IMR-90 (cell line): ENCODE measurements around the gene TRIP4. TPM values are rescaled to one million over a fixed set of nuclear protein-coding genes. Genes with fewer than 3 reads are reported as not detected.

Source experiments
- ATAC-seq: fragments of 200-7000 bp; cut with Tn5 transposase; 2 replicates; pipeline ENCODE4 v1.9.1; 2020; ENCODE audit warnings: low read depth, mild to moderate bottlenecking, moderate library complexity
- BruUV-seq: library from RNA; stranded (reverse); fragments of 400-500 nt; replicated peaks from 2 replicates; lab custom pipeline; 2021; lab: Mats Ljungman, UMichigan
- CTCF ChIA-PET: fragments of 300-600 bp; formaldehyde crosslinking; extraction: SDS; loops from one replicate; lab custom pipeline; 2021; ENCODE audit warnings: antibody characterized with exemption; lab: Yijun Ruan, JAX
- POLR2A ChIA-PET: fragments of 300-600 bp; sonication (Branson Sonifier 250); formaldehyde crosslinking; loops from one replicate; lab custom pipeline; 2022; ENCODE audit warnings: antibody characterized with exemption; ENCODE audit not compliant: unreplicated experiment; lab: Charles Lee
- DNase-seq: peaks from one replicate; pipeline ENCODE4 v3.0.0; 2013
- H2AFZ ChIP-seq: replicated peaks from 2 replicates; pipeline ENCODE3; 2013; ENCODE audit warnings: low read length, mild to moderate bottlenecking; ENCODE audit not compliant: poor library complexity
- H2AK5ac ChIP-seq: 2 replicates; pipeline ENCODE4 v1.6.1; 2013; ENCODE audit warnings: low read depth, low read length, inconsistent platforms
- H2AK9ac ChIP-seq: replicated peaks from 2 replicates; pipeline ENCODE3; 2013; ENCODE audit warnings: mild to moderate bottlenecking, low read depth, low read length, moderate library complexity; ENCODE audit not compliant: poor library complexity
- H2BK120ac ChIP-seq: 2 replicates; pipeline ENCODE4 v1.6.1; 2013; ENCODE audit warnings: low read depth, low read length, inconsistent platforms
- H2BK15ac ChIP-seq: 3 replicates; pipeline ENCODE4 v1.6.1; 2013; ENCODE audit warnings: low read depth, low read length, inconsistent platforms
- H2BK20ac ChIP-seq: 2 replicates; pipeline ENCODE4 v1.6.1; 2013; ENCODE audit warnings: low read depth, mild to moderate bottlenecking, inconsistent platforms, low read length, moderate library complexity
- H2BK5ac ChIP-seq: 2 replicates; pipeline ENCODE4 v1.6.1; 2013; ENCODE audit warnings: mild to moderate bottlenecking, low read depth, low read length, inconsistent platforms; ENCODE audit not compliant: poor library complexity, severe bottlenecking
- H3K14ac ChIP-seq: replicated peaks from 2 replicates; pipeline ENCODE4 v1.6.1; 2013; ENCODE audit warnings: low read depth, low read length, inconsistent platforms
- H3K18ac ChIP-seq: 2 replicates; pipeline ENCODE4 v1.6.1; 2013; ENCODE audit warnings: low read depth, low read length, control low read depth
- H3K23ac ChIP-seq: 2 replicates; pipeline ENCODE4 v1.6.1; 2013; ENCODE audit warnings: low read depth, low read length, inconsistent platforms
- H3K27ac ChIP-seq: 2 replicates; pipeline ENCODE4 v1.5.1; 2013; ENCODE audit warnings: mild to moderate bottlenecking, control low read depth, low read length; ENCODE audit not compliant: insufficient read depth
- H3K27me3 ChIP-seq: 2 replicates; pipeline ENCODE4 v1.6.1; 2013; ENCODE audit warnings: low read length; ENCODE audit not compliant: control insufficient read depth, insufficient read depth
- H3K36me3 ChIP-seq: 2 replicates; pipeline ENCODE4 v1.6.1; 2013; ENCODE audit warnings: low read length, mixed read lengths; ENCODE audit not compliant: control insufficient read depth, insufficient read depth
- H3K4ac ChIP-seq: 2 replicates; pipeline ENCODE4 v1.6.1; 2013; ENCODE audit warnings: low read depth, low read length, inconsistent platforms
- H3K4me1 ChIP-seq: 2 replicates; pipeline ENCODE4 v1.6.1; 2013; ENCODE audit warnings: low read length, mixed read lengths; ENCODE audit not compliant: control insufficient read depth, insufficient read depth
- H3K4me2 ChIP-seq: 2 replicates; pipeline ENCODE4 v1.6.1; 2013; ENCODE audit warnings: low read depth, mild to moderate bottlenecking, control low read depth, low read length, moderate library complexity
- H3K4me3 ChIP-seq: 2 replicates; pipeline ENCODE4 v1.5.1; 2013; ENCODE audit warnings: low read depth, mild to moderate bottlenecking, control low read depth, low read length, moderate library complexity; ENCODE audit not compliant: insufficient read depth
- H3K56ac ChIP-seq: 2 replicates; pipeline ENCODE4 v1.6.1; 2013; ENCODE audit warnings: low read length, inconsistent platforms; ENCODE audit not compliant: insufficient read depth; ENCODE audit errors: extremely low read depth
- H3K79me1 ChIP-seq, 2 experiments: 2 replicates each; pipeline ENCODE4 v1.6.1; 2013; ENCODE audit warnings: low read length in 2 of 2, inconsistent platforms in 1 of 2, low read depth in 1 of 2
- H3K9ac ChIP-seq: 2 replicates; pipeline ENCODE4 v1.6.1; 2013; ENCODE audit warnings: low read depth, low read length, control low read depth
- H3K9me1 ChIP-seq: 2 replicates; pipeline ENCODE4 v1.6.1; 2013; ENCODE audit warnings: low read length, inconsistent platforms; ENCODE audit not compliant: insufficient read depth
- H3K9me3 ChIP-seq: 2 replicates; pipeline ENCODE4 v1.6.1; 2013; ENCODE audit warnings: low read length; ENCODE audit not compliant: control insufficient read depth, insufficient read depth
- H4K20me1 ChIP-seq: 2 replicates; pipeline ENCODE4 v1.6.1; 2013; ENCODE audit warnings: low read length, inconsistent platforms; ENCODE audit not compliant: insufficient read depth
- H4K5ac ChIP-seq: 2 replicates; pipeline ENCODE4 v1.6.1; 2013; ENCODE audit warnings: mild to moderate bottlenecking, low read depth, low read length, control low read depth
- H4K8ac ChIP-seq, 2 experiments: 2 replicates each; pipeline ENCODE4 v1.6.1; 2013; ENCODE audit warnings: low read depth in 2 of 2, low read length in 2 of 2, control low read depth in 1 of 2, inconsistent platforms in 1 of 2
- H4K91ac ChIP-seq: 2 replicates; pipeline ENCODE4 v1.6.1; 2013; ENCODE audit warnings: low read depth, low read length, inconsistent platforms; ENCODE audit not compliant: insufficient read depth
- BHLHE40 ChIP-seq: fragments of 150-350 bp; IDR thresholded peaks from 2 replicates; pipeline ENCODE4 v1.6.1; 2016; ENCODE audit warnings: mild to moderate bottlenecking, low read depth, low read length
- CEBPB ChIP-seq: IDR thresholded peaks from 2 replicates; pipeline ENCODE4 v1.6.1; 2012; ENCODE audit warnings: low read depth, low read length, improper control_type of control experiment
- CHD1 ChIP-seq: IDR thresholded peaks from 2 replicates; pipeline ENCODE4 v1.6.1; 2012; ENCODE audit warnings: low read depth, low read length, improper control_type of control experiment
- ELK1 ChIP-seq: fragments of 150-350 bp; IDR thresholded peaks from 2 replicates; pipeline ENCODE4 v1.6.1; 2016; ENCODE audit warnings: low read depth, mild to moderate bottlenecking, low read length, moderate library complexity, borderline replicate concordance
- FOS ChIP-seq: fragments of 150-350 bp; IDR thresholded peaks from 2 replicates; pipeline ENCODE4 v1.6.1; 2016; ENCODE audit warnings: low read depth, low read length
- MAFK ChIP-seq: IDR thresholded peaks from 2 replicates; pipeline ENCODE4 v1.6.1; 2012; ENCODE audit warnings: low read depth, low read length, improper control_type of control experiment
- MAZ ChIP-seq: IDR thresholded peaks from 2 replicates; pipeline ENCODE4 v1.6.1; 2012; ENCODE audit warnings: low read depth, mild to moderate bottlenecking, low read length, improper control_type of control experiment, moderate library complexity, borderline replicate concordance
- MXI1 ChIP-seq: IDR thresholded peaks from 2 replicates; pipeline ENCODE4 v1.6.1; 2012; ENCODE audit warnings: low read depth, mild to moderate bottlenecking, low read length, moderate library complexity, borderline replicate concordance
- NFE2L2 ChIP-seq: fragments of 150-350 bp; IDR thresholded peaks from 2 replicates; pipeline ENCODE4 v1.6.1; 2016; ENCODE audit warnings: low read depth, mild to moderate bottlenecking, low read length
- POLR2A ChIP-seq: IDR thresholded peaks from 2 replicates; pipeline ENCODE4 v1.6.1; 2012; ENCODE audit warnings: mild to moderate bottlenecking, low read depth, low read length
- RAD21 ChIP-seq: IDR thresholded peaks from 2 replicates; pipeline ENCODE4 v1.6.1; 2012; ENCODE audit warnings: low read length, improper control_type of control experiment
- RCOR1 ChIP-seq: IDR thresholded peaks from 2 replicates; pipeline ENCODE4 v1.6.1; 2012; ENCODE audit warnings: mild to moderate bottlenecking, low read length, improper control_type of control experiment; ENCODE audit not compliant: insufficient replicate concordance
- RFX5 ChIP-seq: IDR thresholded peaks from 2 replicates; pipeline ENCODE4 v1.8.0; 2012; ENCODE audit warnings: low read depth, mild to moderate bottlenecking, low read length, moderate library complexity
- SMC3 ChIP-seq: fragments of 150-350 bp; IDR thresholded peaks from 2 replicates; pipeline ENCODE4 v1.6.1; 2016; ENCODE audit warnings: low read depth, mild to moderate bottlenecking, antibody characterized with exemption, low read length, moderate library complexity
- USF2 ChIP-seq: fragments of 150-350 bp; IDR thresholded peaks from 2 replicates; pipeline ENCODE4 v1.6.1; 2017; ENCODE audit warnings: mild to moderate bottlenecking, antibody characterized with exemption, low read length, low read depth
- WGBS, 2 experiments: methylation state at CpG; one replicate each; pipeline versions ENCODE4 v1.1.5 to v1.1.7; 2013; ENCODE audit warnings: missing lambda C conversion rate in 2 of 2; ENCODE audit not compliant: insufficient read length in 1 of 2; ENCODE audit errors: extremely low coverage in 2 of 2; 5-methylcytosine and 5-hydroxymethylcytosine counted together
- dilution Hi-C: fragments of 300-500 bp; cut with HindIII; formaldehyde crosslinking; loops from one replicate; pipeline ENCODE4 v1.14.3; 2018; ENCODE audit warnings: low sequenced_read_pairs; ENCODE audit not compliant: unreplicated experiment
- in situ Hi-C: fragments of 300-500 bp; cut with MboI; formaldehyde crosslinking; loops from 3 replicates; pipeline ENCODE4 v1.14.3; 2019; ENCODE audit warnings: low sequenced_read_pairs, inconsistent platforms, mixed read lengths
- intact Hi-C: fragments of 100-400 bp; cut with micrococcal nuclease; formaldehyde crosslinking; loops from 2 replicates; pipeline ENCODE4 v1.10.0; 2022
- polyA plus RNA-seq, 3 experiments: library from polyadenylated mRNA; depleted of rRNA; stranded (reverse); fragments of >200 nt; gene quantifications; 2 replicates each; pipeline ENCODE4 v1.2.3, GENCODE V29; 2012; ENCODE audit warnings: low replicate concordance in 1 of 3
- total RNA-seq: library from RNA; depleted of rRNA; stranded (reverse); fragments of >200 nt; gene quantifications from 2 replicates; pipeline ENCODE4 v1.2.3, GENCODE V29; 2012
- TF ChIP-seq, protein P1 (sequence below): conservative IDR thresholded peaks from 2 replicates; pipeline ENCODE4 v1.5.1; 2012; ENCODE audit warnings: mild to moderate bottlenecking, low read depth, low read length, improper control_type of control experiment

TRIP4 gene
- total and polyA plus RNA-seq, 2 of the 4 experiments (the other 2 are of a cell fraction): 13.1 to 19.4 TPM

DNA sequence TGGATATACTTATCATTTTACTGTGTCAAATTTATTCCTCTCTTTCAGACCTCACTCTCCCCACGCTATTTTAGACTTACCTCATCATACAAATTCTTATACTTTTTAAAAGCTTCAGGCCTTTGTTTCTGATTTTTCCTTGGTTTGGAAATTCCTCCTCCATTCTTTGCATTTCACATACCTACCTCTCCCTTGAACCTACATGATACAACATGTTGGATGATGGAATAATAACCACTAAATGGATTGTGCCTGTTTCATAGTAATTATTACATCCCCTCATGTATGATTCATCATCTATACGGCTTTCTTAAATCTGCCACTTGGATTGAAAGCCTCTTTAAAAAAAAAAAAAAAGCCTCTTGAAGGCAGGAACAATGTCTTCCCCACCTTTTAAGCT, 24.6 kb downstream of the TRIP4 start:
- no TSS peak for BruUV-seq
- ChIA-PET POLR2A (no interaction called here), CTCF (interaction anchor here (0.6 kb wide), 1 partner anchor 10 kb away, joined by 3 read pairs; no protein-coding TSS in a partner anchor)
- no CpG with 5 or more reads among the region's 2 CpGs for WGBS, 2 experiments
- H2AFZ ChIP-seq: no peak overlapping the region
- TF ChIP-seq MAZ: no peak
- TF ChIP-seq BHLHE40: no peak
- TF ChIP-seq RFX5: no peak
- no peak for TF ChIP-seq POLR2A
- no peak for TF ChIP-seq SMC3
- no peak for TF ChIP-seq MAFK
- no peak for TF ChIP-seq CEBPB
- TF ChIP-seq NFE2L2: no peak
- no peak for TF ChIP-seq USF2
- no peak for TF ChIP-seq ELK1
- no peak for TF ChIP-seq FOS
- no peak for TF ChIP-seq RCOR1
- TF ChIP-seq CHD1: no peak
- TF ChIP-seq MXI1: no peak
- TF ChIP-seq, protein P1, sequence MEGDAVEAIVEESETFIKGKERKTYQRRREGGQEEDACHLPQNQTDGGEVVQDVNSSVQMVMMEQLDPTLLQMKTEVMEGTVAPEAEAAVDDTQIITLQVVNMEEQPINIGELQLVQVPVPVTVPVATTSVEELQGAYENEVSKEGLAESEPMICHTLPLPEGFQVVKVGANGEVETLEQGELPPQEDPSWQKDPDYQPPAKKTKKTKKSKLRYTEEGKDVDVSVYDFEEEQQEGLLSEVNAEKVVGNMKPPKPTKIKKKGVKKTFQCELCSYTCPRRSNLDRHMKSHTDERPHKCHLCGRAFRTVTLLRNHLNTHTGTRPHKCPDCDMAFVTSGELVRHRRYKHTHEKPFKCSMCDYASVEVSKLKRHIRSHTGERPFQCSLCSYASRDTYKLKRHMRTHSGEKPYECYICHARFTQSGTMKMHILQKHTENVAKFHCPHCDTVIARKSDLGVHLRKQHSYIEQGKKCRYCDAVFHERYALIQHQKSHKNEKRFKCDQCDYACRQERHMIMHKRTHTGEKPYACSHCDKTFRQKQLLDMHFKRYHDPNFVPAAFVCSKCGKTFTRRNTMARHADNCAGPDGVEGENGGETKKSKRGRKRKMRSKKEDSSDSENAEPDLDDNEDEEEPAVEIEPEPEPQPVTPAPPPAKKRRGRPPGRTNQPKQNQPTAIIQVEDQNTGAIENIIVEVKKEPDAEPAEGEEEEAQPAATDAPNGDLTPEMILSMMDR: no peak
- no peak for TF ChIP-seq RAD21
- DNase-seq (no peak), ATAC-seq (no peak)
- no peaks in the 10 kb centered on the region for H3K27me3 ChIP-seq
- intact Hi-C loops: no loop called here
- no peak overlapping the region for H2BK20ac ChIP-seq
- no peak overlapping the region for H3K4me3 ChIP-seq
- H4K91ac ChIP-seq: no peak overlapping the region
- no peaks in the 10 kb centered on the region for H3K9me1 ChIP-seq
- H3K9me3 ChIP-seq: no peaks in the 10 kb centered on the region
- no peak overlapping the region for H3K14ac ChIP-seq
- H2AK5ac ChIP-seq: no peak overlapping the region
- no peak overlapping the region for H4K5ac ChIP-seq
- no peak overlapping the region for H3K9ac ChIP-seq
- no peak overlapping the region for H2BK120ac ChIP-seq
- no peak overlapping the region for H3K18ac ChIP-seq
- H3K79me1 ChIP-seq: peaks cover 3 to 11% of the 10 kb centered on the region in 2 experiments; a peak in 2 of 4 replicates
- no peak overlapping the region for H3K4ac ChIP-seq
- dilution Hi-C loops: no loop called here
- H2BK15ac ChIP-seq: no peak overlapping the region
- H3K4me1 ChIP-seq: no peaks in the 10 kb centered on the region
- H3K56ac ChIP-seq: no peak overlapping the region
- no peak overlapping the region for H3K4me2 ChIP-seq
- no peak overlapping the region for H3K27ac ChIP-seq
- no peak overlapping the region for H2AK9ac ChIP-seq
- H4K20me1 ChIP-seq: no peaks in the 10 kb centered on the region
- H3K23ac ChIP-seq: no peak overlapping the region
- H3K36me3 ChIP-seq: peaks cover 35% of the 10 kb centered on the region
- in situ Hi-C loops: no loop called here
- H4K8ac ChIP-seq: no peak overlapping the region
- H2BK5ac ChIP-seq: no peak overlapping the region
